H1 (cell line): ENCODE results near the gene TMEM181. TPM values are rescaled to one million over a fixed set of nuclear protein-coding genes. Genes with fewer than 3 reads are reported as not detected.

Experiments
- CTCF ChIA-PET: fragments of 300-600 bp; sonication (Branson Sonifier 250); formaldehyde crosslinking; loops from one replicate; lab custom pipeline; 2021; ENCODE audit not compliant: partially characterized antibody; lab: Charles Lee
- POLR2A ChIA-PET: fragments of 300-600 bp; sonication (Branson Sonifier 250); formaldehyde crosslinking; loops from one replicate; lab custom pipeline; 2021; ENCODE audit warnings: inconsistent platforms; ENCODE audit not compliant: partially characterized antibody; lab: Charles Lee
- DNase-seq, 2 experiments: peaks; one replicate each; pipeline versions ENCODE4 v3.0.0 to v3.0.0-alpha.2; 2010 to 2022; ENCODE audit warnings: low spot score in 2 of 2, low read depth in 1 of 2, mixed read lengths in 1 of 2
- FAIRE-seq: peaks from 2 replicates; lab custom pipeline; 2011; peaks lifted over from hg19 to GRCh38; lab: Jason Lieb, UNC
- H2AFZ ChIP-seq: 2 replicates; pipeline ENCODE4 v1.8.1; 2012; ENCODE audit warnings: low read length, inconsistent platforms
- H2AK5ac ChIP-seq: 2 replicates; pipeline ENCODE4 v1.6.1; 2013; ENCODE audit warnings: low read depth, low read length
- H2BK120ac ChIP-seq: replicated peaks from 2 replicates; pipeline ENCODE3; 2013; ENCODE audit warnings: low read depth, low read length, inconsistent platforms
- H2BK12ac ChIP-seq: 2 replicates; pipeline ENCODE4 v1.6.1; 2013; ENCODE audit warnings: low read depth, low read length
- H2BK15ac ChIP-seq: 2 replicates; pipeline ENCODE4 v1.6.1; 2013; ENCODE audit warnings: low read length
- H2BK20ac ChIP-seq: 2 replicates; pipeline ENCODE4 v1.6.1; 2013; ENCODE audit warnings: low read length
- H2BK5ac ChIP-seq: 2 replicates; pipeline ENCODE4 v1.6.1; 2013; ENCODE audit warnings: low read depth, low read length
- H3K14ac ChIP-seq: 2 replicates; pipeline ENCODE4 v1.6.1; 2013; ENCODE audit warnings: inconsistent platforms; ENCODE audit not compliant: insufficient read length
- H3K18ac ChIP-seq: 2 replicates; pipeline ENCODE4 v1.6.1; 2013; ENCODE audit warnings: low read length; ENCODE audit errors: extremely low read depth
- H3K23ac ChIP-seq: 2 replicates; pipeline ENCODE4 v1.6.1; 2013; ENCODE audit warnings: inconsistent platforms; ENCODE audit not compliant: insufficient read length
- H3K23me2 ChIP-seq: 2 replicates; pipeline ENCODE4 v1.6.1; 2013; ENCODE audit warnings: low read depth, low read length
- H3K27ac ChIP-seq: 2 replicates; pipeline ENCODE4 v1.6.1; 2011; ENCODE audit warnings: low read depth, low read length, inconsistent platforms
- H3K27me3 ChIP-seq, 4 experiments: replicated peaks in 1 of 4; 1 replicate in 1 of 4; 2 replicates in 3 of 4; pipeline versions ENCODE4 v1.6.1 to v1.8.1; 2011 to 2013; ENCODE audit warnings: low read length in 3 of 4, mild to moderate bottlenecking in 3 of 4, inconsistent platforms in 2 of 4, mixed read lengths in 2 of 4, moderate library complexity in 1 of 4; ENCODE audit not compliant: control insufficient read depth in 3 of 4, insufficient read depth in 3 of 4; ENCODE audit errors: extremely low read depth in 1 of 4
- H3K36me3 ChIP-seq, 4 experiments: 2 replicates each; pipeline versions ENCODE4 v1.6.1 to v1.8.1; 2011 to 2013; ENCODE audit warnings: mild to moderate bottlenecking in 4 of 4, low read length in 3 of 4, moderate library complexity in 2 of 4, control low read depth in 1 of 4, inconsistent platforms in 1 of 4; ENCODE audit not compliant: insufficient read depth in 4 of 4, control insufficient read depth in 2 of 4
- H3K4ac ChIP-seq: replicated peaks from 2 replicates; pipeline ENCODE3; 2013; ENCODE audit warnings: low read length, low read depth, mixed read lengths, inconsistent platforms; ENCODE audit not compliant: insufficient read length
- H3K4me1 ChIP-seq, 4 experiments: replicated peaks in 1 of 4; 1 replicate in 1 of 4; 2 replicates in 3 of 4; pipeline versions ENCODE4 v1.6.1 to v1.8.1; 2011 to 2013; ENCODE audit warnings: low read length in 3 of 4, inconsistent platforms in 2 of 4, mixed read lengths in 1 of 4; ENCODE audit not compliant: insufficient read depth in 4 of 4, control insufficient read depth in 3 of 4
- H3K4me2 ChIP-seq, 2 experiments: 2 replicates each; pipeline versions ENCODE4 v1.6.1 to v1.8.1; 2011 to 2013; ENCODE audit warnings: low read depth in 2 of 2, low read length in 2 of 2, control low read depth in 1 of 2, inconsistent platforms in 1 of 2, mild to moderate bottlenecking in 1 of 2; ENCODE audit not compliant: insufficient read depth in 1 of 2
- H3K4me3 ChIP-seq, 4 experiments: fragments of 200-600, 300-600 bp in 1 of 4; sonication (generic), shearing (Covaris generic), sonication (Bioruptor Twin) in 1 of 4; 2 replicates each; pipeline versions ENCODE4 v1.5.1 to v1.8.1; 2011 to 2016; ENCODE audit warnings: low read length in 4 of 4, low read depth in 3 of 4, control low read depth in 2 of 4, inconsistent platforms in 2 of 4, mild to moderate bottlenecking in 2 of 4, mixed read lengths in 1 of 4, moderate library complexity in 1 of 4; ENCODE audit not compliant: insufficient read depth in 2 of 4; ENCODE audit errors: extremely low read depth in 1 of 4
- H3K56ac ChIP-seq: replicated peaks from 2 replicates; pipeline ENCODE3; 2013; ENCODE audit warnings: low read depth, mild to moderate bottlenecking, mixed read lengths, low read length, inconsistent platforms; ENCODE audit not compliant: insufficient read length
- H3K79me1 ChIP-seq: 2 replicates; pipeline ENCODE4 v1.6.1; 2013; ENCODE audit warnings: low read depth, low read length, control low read depth
- H3K79me2 ChIP-seq, 2 experiments: 2 replicates each; pipeline versions ENCODE4 v1.6.1 to v1.8.1; 2012 to 2013; ENCODE audit warnings: low read length in 2 of 2, mild to moderate bottlenecking in 2 of 2, inconsistent platforms in 1 of 2; ENCODE audit not compliant: insufficient read depth in 2 of 2, control insufficient read depth in 1 of 2
- H3K9ac ChIP-seq, 4 experiments: replicated peaks in 1 of 4; 1 replicate in 1 of 4; 2 replicates in 3 of 4; pipeline versions ENCODE4 v1.6.1 to v1.8.1; 2011 to 2013; ENCODE audit warnings: low read depth in 3 of 4, low read length in 3 of 4, control low read depth in 2 of 4, mild to moderate bottlenecking in 2 of 4, moderate library complexity in 2 of 4, inconsistent platforms in 1 of 4; ENCODE audit errors: extremely low read depth in 1 of 4
- H3K9me3 ChIP-seq, 2 experiments: 2 replicates each; pipeline versions ENCODE4 v1.6.1 to v1.8.1; 2012 to 2013; ENCODE audit warnings: mild to moderate bottlenecking in 2 of 2, moderate library complexity in 2 of 2, control low read depth in 1 of 2, inconsistent platforms in 1 of 2, low read depth in 1 of 2, low read length in 1 of 2, mixed read lengths in 1 of 2; ENCODE audit not compliant: insufficient read depth in 2 of 2
- H4K20me1 ChIP-seq, 2 experiments: replicated peaks in 1 of 2; 2 replicates each; pipeline versions ENCODE3 to v1.8.1; 2011 to 2013; ENCODE audit warnings: inconsistent platforms in 2 of 2, low read length in 2 of 2, mild to moderate bottlenecking in 1 of 2; ENCODE audit not compliant: insufficient read depth in 2 of 2, control insufficient read depth in 1 of 2
- H4K5ac ChIP-seq: 2 replicates; pipeline ENCODE4 v1.6.1; 2013; ENCODE audit warnings: low read length, low read depth, mixed read lengths, inconsistent platforms; ENCODE audit not compliant: insufficient read length
- H4K8ac ChIP-seq: 2 replicates; pipeline ENCODE4 v1.8.0; 2013; ENCODE audit warnings: mild to moderate bottlenecking, moderate library complexity, low read length, inconsistent platforms; ENCODE audit not compliant: insufficient read depth; ENCODE audit errors: extremely low read depth
- H4K91ac ChIP-seq: replicated peaks from 2 replicates; pipeline ENCODE3; 2013; ENCODE audit warnings: low read length, mixed read lengths, inconsistent platforms; ENCODE audit not compliant: insufficient read length
- BRCA1 ChIP-seq: IDR thresholded peaks from 2 replicates; pipeline ENCODE4 v1.6.1; 2012; ENCODE audit warnings: low read depth, low read length, improper control_type of control experiment
- CBX5 ChIP-seq: fragments of 300-800, 300-1000 bp; sonication (generic); IDR thresholded peaks from 2 replicates; pipeline ENCODE4 v1.7.1; 2016; ENCODE audit warnings: antibody characterized with exemption, low read length, low read depth
- CTCF ChIP-seq, 3 experiments: IDR thresholded peaks; 1 replicate in 2 of 3; 2 replicates in 1 of 3; pipeline versions ENCODE4 v1.5.1 to v1.6.1; 2011; ENCODE audit warnings: low read length in 3 of 3, mild to moderate bottlenecking in 3 of 3, inconsistent platforms in 2 of 3, low read depth in 1 of 3, moderate library complexity in 1 of 3; ENCODE audit not compliant: insufficient read depth in 1 of 3; ENCODE audit errors: control extremely low read depth in 1 of 3
- EGR1 ChIP-seq: IDR thresholded peaks from 2 replicates; pipeline ENCODE4 v1.6.1; 2011; ENCODE audit warnings: low read depth, low read length, borderline replicate concordance
- EP300 ChIP-seq, 2 experiments: IDR thresholded peaks; 1 replicate in 1 of 2; 2 replicates in 1 of 2; pipeline ENCODE4 v1.6.1; 2011 to 2012; ENCODE audit warnings: low read depth in 2 of 2, low read length in 2 of 2, mild to moderate bottlenecking in 2 of 2, borderline replicate concordance in 1 of 2, inconsistent platforms in 1 of 2, moderate library complexity in 1 of 2
- JUN ChIP-seq: IDR thresholded peaks from 2 replicates; pipeline ENCODE4 v1.6.1; 2011; ENCODE audit warnings: low read depth, mild to moderate bottlenecking, improper control_type of control experiment, low read length
- RAD21 ChIP-seq, 2 experiments: IDR thresholded peaks in 1 of 2; conservative IDR thresholded peaks in 1 of 2; 2 replicates each; pipeline ENCODE4 v1.6.1; 2011; ENCODE audit warnings: low read depth in 2 of 2, low read length in 2 of 2, improper control_type of control experiment in 1 of 2, inconsistent platforms in 1 of 2, mild to moderate bottlenecking in 1 of 2, moderate library complexity in 1 of 2
- RXRA ChIP-seq: IDR thresholded peaks from 2 replicates; pipeline ENCODE4 v1.6.1; 2011; ENCODE audit warnings: low read depth, mild to moderate bottlenecking, low read length, moderate library complexity; ENCODE audit not compliant: insufficient read depth
- SAP30 ChIP-seq: fragments of 300-600 bp; sonication (generic); IDR thresholded peaks from 2 replicates; pipeline ENCODE4 v1.7.1; 2012; ENCODE audit warnings: low read length, moderate library complexity, mild to moderate bottlenecking, inconsistent platforms; ENCODE audit not compliant: insufficient read depth, insufficient replicate concordance
- SP2 ChIP-seq: IDR thresholded peaks from 2 replicates; pipeline ENCODE4 v1.6.1; 2012; ENCODE audit warnings: mild to moderate bottlenecking, low read length, inconsistent platforms
- TAF1 ChIP-seq: IDR thresholded peaks from 2 replicates; pipeline ENCODE4 v1.6.1; 2011; ENCODE audit warnings: mild to moderate bottlenecking, low read depth, low read length
- WGBS, 2 experiments: shearing (Covaris generic) in 1 of 2; methylation state at CpG; one replicate each; pipeline versions ENCODE4 v1.1.6 to v1.1.7; 2013 to 2015; ENCODE audit warnings: low lambda C conversion rate in 2 of 2, mixed read lengths in 2 of 2, inconsistent platforms in 1 of 2, low coverage in 1 of 2, missing lambda C conversion rate in 1 of 2; ENCODE audit not compliant: insufficient replicate concordance in 2 of 2, insufficient coverage in 1 of 2, insufficient read length in 1 of 2; ENCODE audit errors: extremely low coverage in 1 of 2, missing lambda C conversion rate in 1 of 2; 5-methylcytosine and 5-hydroxymethylcytosine counted together
- polyA plus RNA-seq, 7 experiments: library from polyadenylated mRNA; depleted of rRNA in 3 of 7; stranded (reverse) in 5 of 7; unstranded in 2 of 7; fragments of >200 nt in 5 of 7; fragments of 200-250 nt in 2 of 7; gene quantifications; 1 replicate in 5 of 7; 2 replicates in 1 of 7; 4 replicates in 1 of 7; pipeline versions ENCODE4 v1.2.1 to v1.2.3, GENCODE V29; 2011 to 2013; ENCODE audit warnings: missing spikeins in 2 of 7, mixed read lengths in 2 of 7
- total RNA-seq: library from RNA; stranded (reverse); fragmentation: NEBNext Ultra II Directional; extraction: Animal tissue kit (Norgen Biotek cat#: 25700); gene quantifications from 2 replicates; pipeline ENCODE4 v1.2.1, GENCODE V29; 2021

Gene TMEM181
- total and polyA plus RNA-seq, 2 of the 8 experiments (the other 6 are each of a cell fraction or from before 2014, with no cell fraction given): 8.6 to 19.0 TPM

GRCh38 chr6:158668707-158669103 is 108.8 kb downstream of the TMEM181 start:
- H2AFZ ChIP-seq: peak overlapping the region; percentile 68; the same call in 1 of the 2 replicates
- H2BK5ac ChIP-seq: no peak overlapping the region
- H2AK5ac ChIP-seq: no peak overlapping the region
- no peak for TF ChIP-seq TAF1
- TF ChIP-seq CTCF (IDR thresholded peaks at IDR 0.05; ENCODE audit: control extremely low read depth in 1 of 3, insufficient read depth in 1 of 3, low read depth in 1 of 3, low read length in 3 of 3): no peak
- TF ChIP-seq JUN: no peak
- no peak for TF ChIP-seq BRCA1
- no peak for TF ChIP-seq RXRA
- no peak for TF ChIP-seq RAD21 (IDR thresholded peaks at IDR 0.05 in 1 of 2, conservative IDR thresholded peaks at IDR 0.05 in 1 of 2; ENCODE audit: low read depth in 2 of 2, low read length in 2 of 2)
- no peak for TF ChIP-seq EGR1
- TF ChIP-seq SP2: no peak
- TF ChIP-seq CBX5: no peak
- no peak for TF ChIP-seq EP300 (IDR thresholded peaks at IDR 0.05; ENCODE audit: borderline replicate concordance in 1 of 2, low read depth in 2 of 2, low read length in 2 of 2)
- no peak for TF ChIP-seq SAP30
- TF ChIP-seq, all 59 proteins: peak for 0
- H3K79me2 ChIP-seq: no peaks in the 10 kb centered on the region
- H3K14ac ChIP-seq: no peak overlapping the region
- H2BK15ac ChIP-seq: no peak overlapping the region
- no peak overlapping the region for H3K18ac ChIP-seq
- H4K91ac ChIP-seq: no peak overlapping the region
- H3K4ac ChIP-seq: no peak overlapping the region
- H2BK120ac ChIP-seq: no peak overlapping the region
- no peaks in the 10 kb centered on the region for H3K27me3 ChIP-seq
- no peak overlapping the region for H4K5ac ChIP-seq
- H3K4me2 ChIP-seq: no peak overlapping the region
- ChIA-PET POLR2A (no interaction called here), CTCF (interaction anchor here (2.1 to 2.4 kb wide), 2 partner anchors 9 to 23 kb away, joined by 9 to 11 read pairs; no protein-coding TSS in a partner anchor)
- H2BK12ac ChIP-seq: no peak overlapping the region
- H4K20me1 ChIP-seq: no peaks in the 10 kb centered on the region
- no peaks in the 10 kb centered on the region for H3K79me1 ChIP-seq
- no peak overlapping the region for H3K27ac ChIP-seq
- no peak overlapping the region for H3K9ac ChIP-seq
- FAIRE-seq: no peak
- no peak overlapping the region for H2BK20ac ChIP-seq
- no peak overlapping the region for H4K8ac ChIP-seq
- H3K9me3 ChIP-seq: no peaks in the 10 kb centered on the region
- H3K4me1 ChIP-seq: no peaks in the 10 kb centered on the region; a peak in 1 of 7 replicates
- H3K56ac ChIP-seq: no peak overlapping the region
- no peak overlapping the region for H3K23ac ChIP-seq
- no peaks in the 10 kb centered on the region for H3K23me2 ChIP-seq
- no peak for DNase-seq
- WGBS, 2 experiments: 84% methylated on average over 7 of the region's 7 CpGs; no CpG with 5 or more reads in 1 of the 2 experiments
- H3K4me3 ChIP-seq: no peak overlapping the region
- no peaks in the 10 kb centered on the region for H3K36me3 ChIP-seq
